ENCODE results near the gene ISCU. TPM values are rescaled to one million over a fixed set of nuclear protein-coding genes. Genes with fewer than 3 reads are reported as not detected.
A peak's percentile ranks its signal among the peaks of the same experiment; 100 is the strongest.

ISCU gene
- total RNA-seq, 2 donors from 2014 or later, result 82.7 to 160 TPM

GRCh38 chr12:108609537-108610335 is 47.3 kb downstream of the ISCU start:
- Histone ChIP-seq H3K27ac (no peak overlapping the region), H3K36me3 (replicated peaks in 1 of 2; ENCODE audit: insufficient read depth in 1 of 2, low read depth in 2 of 2) (no peaks in the 10 kb centered on the region), H3K4me3 (no peak overlapping the region), H3K4me1 (no peaks in the 10 kb centered on the region), H3K9me3 (no peaks in the 10 kb centered on the region), H3K27me3 (no peaks in the 10 kb centered on the region)
- ATAC-seq, result peak; percentile 53
- intact Hi-C loops (cut with DNase I), result loop anchor here (5.0 kb wide), 1 partner anchor 32 kb away; no protein-coding TSS in a partner anchor
- TF ChIP-seq POLR2A (IDR thresholded peaks at IDR 0.05), result no peak
- TF ChIP-seq, protein P1, sequence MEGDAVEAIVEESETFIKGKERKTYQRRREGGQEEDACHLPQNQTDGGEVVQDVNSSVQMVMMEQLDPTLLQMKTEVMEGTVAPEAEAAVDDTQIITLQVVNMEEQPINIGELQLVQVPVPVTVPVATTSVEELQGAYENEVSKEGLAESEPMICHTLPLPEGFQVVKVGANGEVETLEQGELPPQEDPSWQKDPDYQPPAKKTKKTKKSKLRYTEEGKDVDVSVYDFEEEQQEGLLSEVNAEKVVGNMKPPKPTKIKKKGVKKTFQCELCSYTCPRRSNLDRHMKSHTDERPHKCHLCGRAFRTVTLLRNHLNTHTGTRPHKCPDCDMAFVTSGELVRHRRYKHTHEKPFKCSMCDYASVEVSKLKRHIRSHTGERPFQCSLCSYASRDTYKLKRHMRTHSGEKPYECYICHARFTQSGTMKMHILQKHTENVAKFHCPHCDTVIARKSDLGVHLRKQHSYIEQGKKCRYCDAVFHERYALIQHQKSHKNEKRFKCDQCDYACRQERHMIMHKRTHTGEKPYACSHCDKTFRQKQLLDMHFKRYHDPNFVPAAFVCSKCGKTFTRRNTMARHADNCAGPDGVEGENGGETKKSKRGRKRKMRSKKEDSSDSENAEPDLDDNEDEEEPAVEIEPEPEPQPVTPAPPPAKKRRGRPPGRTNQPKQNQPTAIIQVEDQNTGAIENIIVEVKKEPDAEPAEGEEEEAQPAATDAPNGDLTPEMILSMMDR (IDR thresholded peaks at IDR 0.05), result no peak
- 36 to 59% methylated on average over 3 to 21 of the region's 21 CpGs for WGBS, 2 donors
- peak; percentile 26 to 52 (median 42) for DNase-seq

DNA sequence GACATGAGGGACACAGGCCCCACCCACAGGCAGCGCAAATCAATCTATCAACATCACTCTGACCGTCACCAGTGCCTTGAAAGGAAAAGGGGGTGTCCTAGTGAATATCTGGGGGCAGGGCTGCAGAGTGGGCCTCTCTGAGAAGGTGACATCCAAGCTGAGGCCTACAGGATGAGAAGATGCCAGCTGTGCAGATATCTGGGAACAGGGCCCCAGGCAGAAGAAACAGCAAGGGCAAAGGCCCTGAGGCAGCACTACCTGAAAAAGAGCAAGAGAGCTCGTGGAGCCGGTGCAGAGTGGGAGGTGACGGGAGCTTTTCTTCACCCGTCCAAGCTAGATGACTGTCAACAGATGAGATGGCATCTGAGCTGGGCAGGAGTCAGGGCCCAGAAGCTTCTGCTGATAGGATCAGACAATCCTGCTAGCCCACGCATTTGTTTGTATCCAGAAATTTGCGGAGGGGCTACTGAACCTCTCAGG is 48.0 kb downstream of the ISCU start:
- ATAC-seq (no peak), DNase-seq (no peak)
- no peak overlapping the region for H3K4me3 ChIP-seq
- H3K36me3 ChIP-seq (replicated peaks in 1 of 2; ENCODE audit: insufficient read depth in 1 of 2, low read depth in 2 of 2), result no peaks in the 10 kb centered on the region
- no peaks in the 10 kb centered on the region for H3K9me3 ChIP-seq
- H3K27ac ChIP-seq, result no peak overlapping the region
- intact Hi-C loops (cut with DNase I), result loop anchor here (5.0 kb wide), 1 partner anchor 33 kb away; no protein-coding TSS in a partner anchor
- no peaks in the 10 kb centered on the region for H3K4me1 ChIP-seq
- TF ChIP-seq POLR2A (IDR thresholded peaks at IDR 0.05), result no peak
- TF ChIP-seq, protein P1 (IDR thresholded peaks at IDR 0.05), result no peak
- 76 to 79% methylated on average over 7 to 8 of the region's 8 CpGs for WGBS, 2 donors
- H3K27me3 ChIP-seq, result no peaks in the 10 kb centered on the region

- intact Hi-C loops (cut with DNase I), result loop anchor here (5.0 kb wide), 1 partner anchor 34 kb away; no protein-coding TSS in a partner anchor
- DNase-seq (no peak), ATAC-seq (no peak)
- H3K4me3 ChIP-seq, result no peak overlapping the region
- no peaks in the 10 kb centered on the region for H3K27me3 ChIP-seq
- no peaks in the 10 kb centered on the region for H3K4me1 ChIP-seq
- H3K27ac ChIP-seq, result no peak overlapping the region
- 53 to 69% methylated on average over 13 to 15 of the region's 15 CpGs for WGBS, 2 donors
- no peaks in the 10 kb centered on the region for H3K36me3 ChIP-seq (replicated peaks in 1 of 2; ENCODE audit: insufficient read depth in 1 of 2, low read depth in 2 of 2)
- H3K9me3 ChIP-seq, result no peaks in the 10 kb centered on the region
- no peak for TF ChIP-seq POLR2A (IDR thresholded peaks at IDR 0.05)
- TF ChIP-seq, protein P1 (IDR thresholded peaks at IDR 0.05), result no peak
These were observed 48.6 kb downstream of the ISCU start for GRCh38 chr12:108610856-108611605.

DNA sequence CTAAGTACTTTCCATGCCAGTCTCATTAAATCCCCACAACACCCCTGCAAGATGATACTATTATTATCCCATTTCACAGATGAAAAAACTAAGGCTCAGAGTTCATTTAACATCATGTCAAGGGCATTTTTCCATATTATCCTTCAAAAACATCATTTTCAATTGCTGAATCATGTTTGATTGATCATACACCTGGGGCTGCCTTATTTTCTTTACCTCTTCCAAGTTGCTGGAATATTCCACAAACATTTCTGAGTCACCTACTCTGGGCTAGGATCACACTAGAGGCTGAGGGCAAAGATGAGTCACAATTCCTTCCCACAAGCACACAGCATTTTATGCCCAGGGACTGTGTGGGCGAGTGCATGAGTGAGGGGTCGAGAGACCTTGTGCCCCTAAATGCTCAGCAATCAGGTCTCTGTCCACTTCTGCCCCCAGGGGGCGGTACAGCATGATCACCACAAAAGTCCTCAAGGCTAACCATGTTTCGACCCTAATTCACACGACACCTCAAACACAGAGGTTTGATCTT is 49.6 kb downstream of the ISCU start:
- 20 to 23% methylated on average over 2 to 5 of the region's 5 CpGs for WGBS, 2 donors
- H3K27me3 ChIP-seq, result no peaks in the 10 kb centered on the region
- ATAC-seq, result no peak
- no peaks in the 10 kb centered on the region for H3K9me3 ChIP-seq
- DNase-seq, result no peak
- H3K27ac ChIP-seq, result no peak overlapping the region
- no peaks in the 10 kb centered on the region for H3K36me3 ChIP-seq (replicated peaks in 1 of 2; ENCODE audit: insufficient read depth in 1 of 2, low read depth in 2 of 2)
- TF ChIP-seq POLR2A (IDR thresholded peaks at IDR 0.05), result no peak
- TF ChIP-seq, protein P1 (IDR thresholded peaks at IDR 0.05), result no peak
- no peak overlapping the region for H3K4me3 ChIP-seq
- intact Hi-C loops (cut with DNase I), result loop anchor here (5.0 kb wide), 1 partner anchor 35 kb away; no protein-coding TSS in a partner anchor
- no peaks in the 10 kb centered on the region for H3K4me1 ChIP-seq

Data from body of pancreas (tissue), 4 donors.